HT-29 (cell line): ENCODE measurements around the gene CEP131. TPM values are rescaled to one million over a fixed set of nuclear protein-coding genes. Genes with fewer than 3 reads are reported as not detected.
A peak's percentile ranks its signal among the peaks of the same experiment; 100 is the strongest.

ENCODE experiments used
- DNase-seq: peaks from one replicate; pipeline ENCODE4 v3.0.0-alpha.2; 2015; ENCODE audit warnings: low spot score
- total RNA-seq: library from RNA; depleted of rRNA; stranded (reverse); fragments of >200 nt; shearing (Covaris generic); gene quantifications from 2 replicates; pipeline ENCODE4 v1.2.3, GENCODE V29; 2014

Gene CEP131
- total RNA-seq, 1 experiment from 2014 or later, result 46.0 TPM

GRCh38 chr17:81200201-81200600, 22.6 kb downstream of the CEP131 start:
- no peak for DNase-seq

- no peak for DNase-seq
These were observed 23.3 kb downstream of the CEP131 start for GRCh38 chr17:81199482-81199830.

- no peak for DNase-seq
These were observed 23.8 kb downstream of the CEP131 start for GRCh38 chr17:81198826-81199481.

GRCh38 chr17:81197831-81198490, 24.8 kb downstream of the CEP131 start:
- DNase-seq, result no peak

- no peak for DNase-seq
These were observed 25.4 kb downstream of the CEP131 start for GRCh38 chr17:81197409-81197795.

- DNase-seq, result no peak
These were observed 26.0 kb downstream of the CEP131 start for GRCh38 chr17:81196505-81197408.

GRCh38 chr17:81195941-81196495, 26.7 kb downstream of the CEP131 start:
- no peak for DNase-seq

GRCh38 chr17:81194941-81195901, 27.5 kb downstream of the CEP131 start:
- no peak for DNase-seq

- no peak for DNase-seq
These were observed 28.5 kb downstream of the CEP131 start for GRCh38 chr17:81194225-81194760.

- peak; percentile 77 for DNase-seq
These were observed 29.1 kb downstream of the CEP131 start for GRCh38 chr17:81193470-81194224.

- DNase-seq, result no peak
These were observed 29.7 kb downstream of the CEP131 start for GRCh38 chr17:81193051-81193410.

GRCh38 chr17:81192386-81193050, 30.2 kb downstream of the CEP131 start:
- DNase-seq, result peak; percentile 59

- DNase-seq, result no peak
These were observed 31.1 kb downstream of the CEP131 start for GRCh38 chr17:81191646-81192045.

- DNase-seq, result no peak
These were observed 31.6 kb downstream of the CEP131 start for GRCh38 chr17:81191116-81191515.

- no peak for DNase-seq
These were observed 32.2 kb downstream of the CEP131 start for GRCh38 chr17:81190591-81190990.

GRCh38 chr17:81189670-81190530, 32.9 kb downstream of the CEP131 start:
- DNase-seq, result peak; percentile 20

GRCh38 chr17:81189016-81189415, 33.7 kb downstream of the CEP131 start:
- no peak for DNase-seq

GRCh38 chr17:81188491-81188840, 34.3 kb downstream of the CEP131 start:
- DNase-seq, result no peak
